ENCODE measurements around the gene ADSS2. TPM values are rescaled to one million over a fixed set of nuclear protein-coding genes. Genes with fewer than 3 reads are reported as not detected.
"Not testable (repeated sequence)": the region's sequence is repeated elsewhere in the genome, so short reads cannot be mapped to it uniquely, and the experiment has no call there.

ADSS2 gene
- total and polyA plus RNA-seq, 2 of the 4 experiments (the other 2 are of a cell fraction), result 14.9 to 30.1 TPM

GRCh38 chr1:244484971-244485370 is 33.3 kb upstream of the ADSS2 start:
- H3K36me3 ChIP-seq (ENCODE audit: control insufficient read depth, insufficient read depth, low read length); H3K27ac ChIP-seq (ENCODE audit: insufficient read depth, low read length); H3K4me1 ChIP-seq (ENCODE audit: control insufficient read depth, insufficient read depth, low read length); H2AK9ac ChIP-seq (replicated peaks; ENCODE audit: low read depth, low read length, poor library complexity); H3K4ac ChIP-seq (ENCODE audit: low read depth, low read length); BruUV-seq (replicated peaks); H3K14ac ChIP-seq (replicated peaks; ENCODE audit: low read depth, low read length); H3K23ac ChIP-seq (ENCODE audit: low read depth, low read length); H2AK5ac ChIP-seq (ENCODE audit: low read depth, low read length); H2BK15ac ChIP-seq (ENCODE audit: low read depth, low read length); in situ Hi-C loops (cut with MboI; ENCODE audit: low sequenced_read_pairs); H4K91ac ChIP-seq (ENCODE audit: insufficient read depth, low read depth, low read length); H2BK20ac ChIP-seq (ENCODE audit: low read depth, low read length); H3K18ac ChIP-seq (ENCODE audit: low read depth, low read length); H3K56ac ChIP-seq (ENCODE audit: extremely low read depth, insufficient read depth, low read length); H2AFZ ChIP-seq (replicated peaks; ENCODE audit: low read length, poor library complexity); H3K9me1 ChIP-seq (ENCODE audit: insufficient read depth, low read length); H3K4me3 ChIP-seq (ENCODE audit: insufficient read depth, low read depth, low read length); H3K79me1 ChIP-seq (ENCODE audit: low read depth in 1 of 2, low read length in 2 of 2); H3K9me3 ChIP-seq (ENCODE audit: control insufficient read depth, insufficient read depth, low read length); H3K4me2 ChIP-seq (ENCODE audit: low read depth, low read length); intact Hi-C loops (cut with micrococcal nuclease); H3K9ac ChIP-seq (ENCODE audit: low read depth, low read length); ATAC-seq (ENCODE audit: low read depth); H4K20me1 ChIP-seq (ENCODE audit: insufficient read depth, low read length); H4K8ac ChIP-seq (ENCODE audit: low read depth in 2 of 2, low read length in 2 of 2); H4K5ac ChIP-seq (ENCODE audit: low read depth, low read length); dilution Hi-C loops (cut with HindIII; ENCODE audit: low sequenced_read_pairs, unreplicated experiment); DNase-seq; H2BK5ac ChIP-seq (ENCODE audit: low read depth, low read length, poor library complexity, severe bottlenecking); H2BK120ac ChIP-seq (ENCODE audit: low read depth, low read length); H3K27me3 ChIP-seq (ENCODE audit: control insufficient read depth, insufficient read depth, low read length); POLR2A ChIA-PET (ENCODE audit: unreplicated experiment): not testable (repeated sequence)
- CTCF ChIA-PET, result interaction anchor here (0.6 kb wide), 2 partner anchors 57 to 85 kb away, joined by 4 to 5 read pairs; no protein-coding TSS in a partner anchor
- WGBS, 2 experiments (ENCODE audit: extremely low coverage in 2 of 2, insufficient read length in 1 of 2), result no CpG with 5 or more reads among the region's 3 CpGs

Data from IMR-90 (cell line).